SK-N-SH (cell line): Measurements from ENCODE around the gene SLC9C1. TPM values are rescaled to one million over a fixed set of nuclear protein-coding genes. Genes with fewer than 3 reads are reported as not detected.

Source experiments
- CTCF ChIA-PET: fragments of 300-600, 350-600 bp; formaldehyde crosslinking; extraction: SDS; loops from one replicate; lab custom pipeline; 2021; lab: Yijun Ruan, JAX
- POLR2A ChIA-PET: fragments of 350-600 bp; sonication (Branson Sonifier 250); formaldehyde crosslinking; extraction: SDS; loops from one replicate; lab custom pipeline; 2020; ENCODE audit warnings: antibody characterized with exemption, inconsistent platforms; lab: Yijun Ruan, JAX
- DNase-seq: peaks from one replicate; pipeline ENCODE4 v3.0.0; 2012
- H2AFZ ChIP-seq: fragments of 200-600 bp; sonication (generic); 2 replicates; pipeline ENCODE4 v1.8.1; 2016; ENCODE audit warnings: antibody characterized with exemption, mild to moderate bottlenecking, low read depth
- H3F3A ChIP-seq: fragments of 200-600 bp; sonication (generic); replicated peaks from 2 replicates; pipeline ENCODE3; 2016; ENCODE audit warnings: antibody characterized with exemption, mild to moderate bottlenecking; ENCODE audit not compliant: insufficient read depth
- H3K27ac ChIP-seq, 2 experiments: fragments of 200-500 bp in 1 of 2; fragments of 200-600 bp in 1 of 2; sonication (Bioruptor generic) in 1 of 2; sonication (generic), shearing (Covaris generic) in 1 of 2; 2 replicates each; pipeline versions ENCODE4 v1.5.1 to v1.6.1; 2014 to 2016; ENCODE audit warnings: low read depth in 2 of 2, inconsistent platforms in 1 of 2, low read length in 1 of 2, mild to moderate bottlenecking in 1 of 2, mixed read lengths in 1 of 2
- H3K27me3 ChIP-seq: fragments of 200-600 bp; sonication (generic), shearing (Covaris generic); 2 replicates; pipeline ENCODE4 v1.6.1; 2016; ENCODE audit warnings: mixed run types; ENCODE audit not compliant: insufficient read depth
- H3K36me3 ChIP-seq, 2 experiments: fragments of 200-500 bp in 1 of 2; fragments of 200-600 bp in 1 of 2; sonication (Bioruptor generic) in 1 of 2; sonication (generic) in 1 of 2; replicated peaks in 1 of 2; 2 replicates each; pipeline versions ENCODE3 to v1.5.1; 2014 to 2016; ENCODE audit warnings: low read length in 1 of 2, mild to moderate bottlenecking in 1 of 2; ENCODE audit not compliant: insufficient read depth in 2 of 2, control insufficient read depth in 1 of 2
- H3K4me1 ChIP-seq, 2 experiments: fragments of 200-500 bp in 1 of 2; fragments of 200-600 bp in 1 of 2; sonication (Bioruptor generic) in 1 of 2; sonication (generic), shearing (Covaris generic) in 1 of 2; 2 replicates each; pipeline versions ENCODE4 v1.5.1 to v1.6.1; 2014 to 2016; ENCODE audit warnings: low read depth in 1 of 2, low read length in 1 of 2, mixed run types in 1 of 2; ENCODE audit not compliant: insufficient read depth in 2 of 2, control insufficient read depth in 1 of 2
- H3K4me2 ChIP-seq: fragments of 200-600 bp; sonication (generic), shearing (Covaris generic); 2 replicates; pipeline ENCODE4 v1.6.1; 2017; ENCODE audit warnings: mixed run types
- H3K4me3 ChIP-seq, 2 experiments: fragments of 200-500 bp in 1 of 2; fragments of 200-600 bp in 1 of 2; sonication (Bioruptor generic) in 1 of 2; sonication (generic), shearing (Covaris generic) in 1 of 2; 2 replicates each; pipeline versions ENCODE4 v1.5.1 to v1.8.1; 2014 to 2016; ENCODE audit warnings: low read depth in 2 of 2, inconsistent platforms in 1 of 2, low read length in 1 of 2, mild to moderate bottlenecking in 1 of 2, mixed read lengths in 1 of 2, moderate library complexity in 1 of 2
- H3K79me2 ChIP-seq: fragments of 200-600 bp; sonication (generic); 2 replicates; pipeline ENCODE4 v1.8.1; 2017; ENCODE audit warnings: mild to moderate bottlenecking; ENCODE audit not compliant: insufficient read depth
- H3K9ac ChIP-seq: fragments of 200-600 bp; sonication (generic); 2 replicates; pipeline ENCODE4 v1.6.1; 2017; ENCODE audit warnings: mixed run types
- H3K9me2 ChIP-seq: fragments of 200-600 bp; sonication (generic); 2 replicates; pipeline ENCODE4 v1.6.1; 2017; ENCODE audit warnings: mixed run types
- H3K9me3 ChIP-seq: fragments of 200-600 bp; sonication (generic); 2 replicates; pipeline ENCODE4 v1.6.1; 2017; ENCODE audit warnings: mixed run types, mild to moderate bottlenecking, moderate library complexity
- H4K20me1 ChIP-seq: fragments of 200-600 bp; sonication (generic); 2 replicates; pipeline ENCODE4 v1.6.1; 2017; ENCODE audit warnings: mild to moderate bottlenecking, mixed run types; ENCODE audit not compliant: insufficient read depth
- CHD2 ChIP-seq: fragments of 150-350 bp; IDR thresholded peaks from 2 replicates; pipeline ENCODE4 v1.6.1; 2018; ENCODE audit warnings: low read length; ENCODE audit not compliant: partially characterized antibody
- EZH2phosphoT487 ChIP-seq: fragments of 200-600 bp; sonication (generic); IDR thresholded peaks from 2 replicates; pipeline ENCODE4 v1.6.1; 2017; ENCODE audit warnings: low read depth, mixed run types, mild to moderate bottlenecking, antibody characterized with exemption, moderate library complexity, borderline replicate concordance
- GATA2 ChIP-seq: sonication (generic); formaldehyde crosslinking; IDR thresholded peaks from 2 replicates; pipeline ENCODE4 v1.5.0; 2020; ENCODE audit warnings: mild to moderate bottlenecking, missing genetic modification reagents
- POLR2AphosphoS5 ChIP-seq: IDR thresholded peaks from 2 replicates; pipeline ENCODE4 v1.6.1; 2012; ENCODE audit warnings: low read depth, low read length
- RAD21 ChIP-seq: IDR thresholded peaks from 2 replicates; pipeline ENCODE4 v1.6.1; 2012; ENCODE audit warnings: mild to moderate bottlenecking, low read length
- SMC3 ChIP-seq: IDR thresholded peaks from 2 replicates; pipeline ENCODE4 v1.6.1; 2012; ENCODE audit warnings: low read depth, low read length, improper control_type of control experiment
- TCF12 ChIP-seq: IDR thresholded peaks from 2 replicates; pipeline ENCODE4 v1.4.0; 2012
- TEAD4 ChIP-seq: IDR thresholded peaks from 2 replicates; pipeline ENCODE4 v1.4.0; 2012; ENCODE audit warnings: mild to moderate bottlenecking, borderline replicate concordance; ENCODE audit not compliant: insufficient read depth
- USF1 ChIP-seq: IDR thresholded peaks from 2 replicates; pipeline ENCODE4 v1.4.0; 2012; ENCODE audit warnings: low read depth, borderline replicate concordance
- WGBS: methylation state at CpG from one replicate; pipeline ENCODE4 v1.1.6; 2017; ENCODE audit warnings: low lambda C conversion rate; 5-methylcytosine and 5-hydroxymethylcytosine counted together
- polyA plus RNA-seq, 3 experiments: library from polyadenylated mRNA; depleted of rRNA; stranded (reverse); fragments of >200 nt; gene quantifications; 2 replicates each; pipeline ENCODE4 v1.2.3, GENCODE V29; 2012

SLC9C1 gene
- polyA plus RNA-seq, 1 of the 3 experiments (the other 2 are of a cell fraction): not detected

GRCh38 chr3:112136959-112137693, 156.9 kb downstream of the SLC9C1 start (continued):
- TF ChIP-seq TEAD4: no peak
- TF ChIP-seq POLR2AphosphoS5: no peak
- TF ChIP-seq, all 33 proteins: peak for 4

- Histone ChIP-seq H2AFZ (no peak overlapping the region), H3K4me3 (no peak overlapping the region), H3K9ac (no peak overlapping the region), H3K4me2 (no peak overlapping the region), H4K20me1 (no peaks in the 10 kb centered on the region), H3K27me3 (no peaks in the 10 kb centered on the region), H3K36me3 (no peaks in the 10 kb centered on the region), H3K79me2 (no peaks in the 10 kb centered on the region), H3K9me3 (no peaks in the 10 kb centered on the region), H3K27ac (no peak overlapping the region), H3K9me2 (no peaks in the 10 kb centered on the region), H3K4me1 (peaks cover 0 to 4% of the 10 kb centered on the region in 2 experiments; a peak in 2 of 4 replicates)
- CTCF ChIA-PET: interaction anchor here (1.3 to 1.9 kb wide), 7 partner anchors 24 to 395 kb away, joined by 3 to 7 read pairs (median 4); no protein-coding TSS in a partner anchor
- 88% methylated on average over 1 of the region's 1 CpG for WGBS
- DNase-seq: no peak
- TF ChIP-seq CHD2 (no peak), EZH2phosphoT487 (no peak), TCF12 (no peak), USF1 (no peak), RAD21 (no peak)
- TF ChIP-seq, all 33 proteins: peak for 0
- POLR2A ChIA-PET: no interaction called here
- no peaks in the 10 kb centered on the region for H3F3A ChIP-seq
These were observed 158.0 kb downstream of the SLC9C1 start for GRCh38 chr3:112136046-112136445.

GRCh38 chr3:112134335-112135124, 159.5 kb downstream of the SLC9C1 start:
- Histone ChIP-seq H3K36me3 (no peaks in the 10 kb centered on the region), H4K20me1 (no peaks in the 10 kb centered on the region), H3K4me1 (peaks cover 0 to 4% of the 10 kb centered on the region in 2 experiments; a peak in 2 of 4 replicates), H3K9me3 (no peaks in the 10 kb centered on the region), H3K79me2 (no peaks in the 10 kb centered on the region), H3F3A (no peaks in the 10 kb centered on the region), H3K4me2 (no peak overlapping the region), H2AFZ (no peak overlapping the region), H3K9ac (no peak overlapping the region), H3K27ac (no peak overlapping the region), H3K27me3 (no peaks in the 10 kb centered on the region), H3K9me2 (no peaks in the 10 kb centered on the region), H3K4me3 (no peak overlapping the region)
- ChIA-PET POLR2A (no interaction called here), CTCF (no interaction called here)
- peak; percentile 13 for DNase-seq
- WGBS: 86% methylated on average over 8 of the region's 8 CpGs
- TF ChIP-seq GATA2 (CRISPR knock-in tag): peak; percentile 85
- no peak for TF ChIP-seq SMC3
